ENCODE data around the gene TRERF1.

TRERF1 gene

DNA sequence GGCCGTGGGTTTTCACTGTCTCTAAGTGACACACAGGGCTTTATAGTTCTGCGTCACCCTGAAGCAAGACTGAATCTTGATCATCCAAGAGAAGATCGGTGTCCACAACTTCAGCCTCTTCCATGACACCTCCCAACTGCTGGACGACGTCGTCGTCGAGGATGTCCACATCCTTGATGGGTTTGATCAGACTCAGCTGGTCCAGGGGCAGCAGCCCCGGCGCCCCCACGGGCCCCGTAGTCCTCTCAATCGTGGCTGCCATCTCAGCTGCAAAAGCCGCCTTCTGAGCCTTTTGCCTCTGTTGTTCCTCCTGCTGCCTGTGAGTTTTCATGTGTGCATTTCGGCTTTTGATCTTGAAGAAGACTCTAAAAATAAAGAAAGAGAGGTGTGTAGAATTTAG, 223.4 kb downstream of the TRERF1 start:
- TF ChIP-seq, protein P1, sequence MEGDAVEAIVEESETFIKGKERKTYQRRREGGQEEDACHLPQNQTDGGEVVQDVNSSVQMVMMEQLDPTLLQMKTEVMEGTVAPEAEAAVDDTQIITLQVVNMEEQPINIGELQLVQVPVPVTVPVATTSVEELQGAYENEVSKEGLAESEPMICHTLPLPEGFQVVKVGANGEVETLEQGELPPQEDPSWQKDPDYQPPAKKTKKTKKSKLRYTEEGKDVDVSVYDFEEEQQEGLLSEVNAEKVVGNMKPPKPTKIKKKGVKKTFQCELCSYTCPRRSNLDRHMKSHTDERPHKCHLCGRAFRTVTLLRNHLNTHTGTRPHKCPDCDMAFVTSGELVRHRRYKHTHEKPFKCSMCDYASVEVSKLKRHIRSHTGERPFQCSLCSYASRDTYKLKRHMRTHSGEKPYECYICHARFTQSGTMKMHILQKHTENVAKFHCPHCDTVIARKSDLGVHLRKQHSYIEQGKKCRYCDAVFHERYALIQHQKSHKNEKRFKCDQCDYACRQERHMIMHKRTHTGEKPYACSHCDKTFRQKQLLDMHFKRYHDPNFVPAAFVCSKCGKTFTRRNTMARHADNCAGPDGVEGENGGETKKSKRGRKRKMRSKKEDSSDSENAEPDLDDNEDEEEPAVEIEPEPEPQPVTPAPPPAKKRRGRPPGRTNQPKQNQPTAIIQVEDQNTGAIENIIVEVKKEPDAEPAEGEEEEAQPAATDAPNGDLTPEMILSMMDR (IDR thresholded peaks at IDR 0.05), result no peak

GRCh38 chr6:42227173-42227850, 224.4 kb downstream of the TRERF1 start:
- TF ChIP-seq, protein P1 (IDR thresholded peaks at IDR 0.05), result no peak

- TF ChIP-seq, protein P1 (IDR thresholded peaks at IDR 0.05), result no peak
These were observed 225.0 kb downstream of the TRERF1 start for GRCh38 chr6:42226645-42227143.

GRCh38 chr6:42226161-42226611, 225.5 kb downstream of the TRERF1 start:
- TF ChIP-seq, protein P1 (IDR thresholded peaks at IDR 0.05), result no peak

DNA sequence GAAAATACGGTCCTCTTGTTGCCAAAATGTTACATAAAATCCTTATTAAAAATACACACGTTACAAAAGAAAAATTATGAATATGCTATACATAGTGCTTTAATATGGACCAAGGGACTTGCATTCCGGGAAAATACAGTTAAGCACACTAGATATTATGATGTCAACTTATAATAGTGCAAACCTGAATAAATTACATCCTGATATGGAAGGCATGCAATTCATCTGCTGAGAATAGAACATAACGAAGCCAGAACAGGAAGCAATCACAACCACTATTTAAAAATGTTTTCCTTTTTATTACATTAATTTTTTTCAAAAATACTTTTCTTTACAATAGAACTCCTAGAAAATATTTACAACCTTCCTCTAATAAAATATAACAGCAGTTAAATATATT, 226.3 kb downstream of the TRERF1 start:
- TF ChIP-seq, protein P1 (IDR thresholded peaks at IDR 0.05), result no peak

DNA sequence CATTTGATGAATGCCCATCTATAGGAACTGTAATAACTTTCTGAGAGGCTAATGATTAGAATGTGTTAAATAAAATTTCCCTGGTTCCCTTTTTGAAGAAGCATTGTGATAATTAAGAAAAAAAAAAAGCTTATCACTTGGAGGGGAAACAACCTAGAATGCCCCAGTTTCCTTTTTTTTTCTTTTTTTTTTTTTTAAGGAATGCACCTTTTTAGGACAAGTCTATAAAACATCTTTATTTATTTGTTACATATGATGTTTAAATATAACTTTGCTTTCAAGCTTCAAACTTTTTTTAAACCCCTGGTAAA, 226.7 kb downstream of the TRERF1 start:
- TF ChIP-seq, protein P1 (IDR thresholded peaks at IDR 0.05), result no peak

- TF ChIP-seq, protein P1 (IDR thresholded peaks at IDR 0.05), result no peak
These were observed 227.3 kb downstream of the TRERF1 start for GRCh38 chr6:42224222-42225028.
